GM19193 (cell line): ENCODE results near the gene HTATIP2.

Experiments
- POLR2A ChIP-seq: IDR thresholded peaks from 4 replicates; pipeline ENCODE4 v1.6.1; 2011; ENCODE audit not compliant: insufficient read depth, insufficient read length; ENCODE audit errors: extremely low read depth

HTATIP2 gene

DNA sequence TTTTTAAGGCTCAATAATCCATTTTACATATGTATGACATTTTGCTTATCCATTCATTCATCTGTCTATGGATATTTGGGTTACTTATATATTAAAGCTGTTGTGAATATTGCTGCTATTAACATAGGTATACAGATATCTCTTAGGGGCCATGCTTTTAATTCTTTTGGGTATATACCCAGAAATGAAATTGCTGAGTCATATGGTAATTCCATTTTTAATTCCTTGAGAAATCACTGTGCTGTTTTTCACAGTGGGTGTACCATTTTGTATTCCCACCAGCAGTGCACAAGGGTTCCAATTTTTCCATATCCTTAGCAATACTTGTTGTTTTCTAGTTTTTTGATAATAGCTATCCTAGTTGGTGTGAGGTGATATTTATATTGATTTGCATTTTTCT, 43.0 kb downstream of the HTATIP2 start:
- TF ChIP-seq POLR2A: no peak

DNA sequence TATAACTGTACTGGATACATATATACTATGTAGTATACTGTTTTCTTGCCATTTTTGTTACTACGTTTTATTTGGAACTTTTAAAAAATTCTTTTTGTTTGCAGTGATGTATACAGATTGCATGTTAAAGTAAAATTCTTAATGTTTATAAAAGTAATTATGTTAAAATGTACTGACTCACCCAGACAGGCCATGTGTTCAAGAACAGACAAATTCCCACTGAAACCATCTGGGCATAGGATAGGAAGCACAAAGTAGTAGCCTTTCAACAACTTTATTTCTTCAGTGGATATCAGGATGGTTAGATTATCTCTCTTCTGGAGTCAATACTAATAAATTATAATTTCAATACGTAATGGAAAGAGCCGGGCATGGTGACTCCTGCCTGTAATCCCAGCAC, 43.8 kb downstream of the HTATIP2 start:
- no peak for TF ChIP-seq POLR2A

DNA sequence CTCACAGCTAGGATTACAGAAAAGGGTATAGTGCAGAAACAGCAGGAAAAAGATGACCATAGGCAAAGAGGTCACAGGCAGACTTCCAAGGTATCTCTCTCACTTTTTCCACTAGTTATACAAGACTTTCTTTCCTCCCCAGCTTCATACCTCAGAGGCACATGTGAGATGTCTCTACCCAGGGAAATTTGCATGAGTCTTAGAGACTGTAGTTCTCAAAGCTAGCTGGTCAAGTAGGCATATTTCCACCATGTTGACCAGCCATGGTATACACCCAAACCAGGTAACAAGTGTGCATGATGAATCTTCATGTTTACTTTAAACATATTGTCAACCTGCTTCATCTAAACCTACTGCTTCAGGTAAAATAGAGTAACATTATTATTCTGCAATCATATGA, 51.9 kb downstream of the HTATIP2 start:
- no peak for TF ChIP-seq POLR2A

DNA sequence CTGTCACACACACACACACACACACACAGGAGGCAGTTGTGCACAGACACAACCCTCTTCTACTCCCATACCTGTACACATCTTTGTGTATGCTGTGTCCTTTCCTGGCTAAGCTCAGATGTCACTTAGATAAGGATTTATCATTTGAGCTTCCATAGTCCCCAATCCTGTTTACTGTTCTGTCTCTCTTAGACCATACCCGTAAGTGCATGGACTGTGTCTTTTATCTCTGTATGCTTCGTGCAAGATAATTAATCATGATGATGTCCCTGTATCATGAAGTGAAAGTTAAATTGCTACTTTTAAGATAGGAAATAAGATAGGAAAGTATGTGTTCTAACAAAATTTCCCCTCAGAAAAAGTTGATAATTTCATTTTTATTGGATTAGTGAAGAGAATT, 54.3 kb downstream of the HTATIP2 start:
- no peak for TF ChIP-seq POLR2A

DNA sequence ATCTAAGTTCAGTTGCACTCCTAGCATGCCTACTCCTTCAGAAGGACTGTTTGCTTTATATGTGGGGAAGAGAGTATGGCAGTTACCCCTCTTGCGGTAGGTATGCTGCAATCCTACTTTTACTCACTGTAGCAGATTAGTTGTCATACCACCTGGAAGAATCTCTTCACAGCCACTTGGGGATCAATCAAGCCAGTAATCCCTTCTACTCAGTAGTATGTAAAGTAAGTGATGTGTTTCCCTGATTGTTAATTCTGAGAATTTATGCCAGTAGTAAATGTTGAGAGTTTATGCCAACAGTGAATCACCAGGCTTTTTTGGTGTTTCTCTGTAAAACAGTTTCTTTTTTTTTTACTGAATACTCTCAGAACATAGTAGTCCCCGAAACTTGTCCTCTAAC, 58.4 kb downstream of the HTATIP2 start:
- no peak for TF ChIP-seq POLR2A

DNA sequence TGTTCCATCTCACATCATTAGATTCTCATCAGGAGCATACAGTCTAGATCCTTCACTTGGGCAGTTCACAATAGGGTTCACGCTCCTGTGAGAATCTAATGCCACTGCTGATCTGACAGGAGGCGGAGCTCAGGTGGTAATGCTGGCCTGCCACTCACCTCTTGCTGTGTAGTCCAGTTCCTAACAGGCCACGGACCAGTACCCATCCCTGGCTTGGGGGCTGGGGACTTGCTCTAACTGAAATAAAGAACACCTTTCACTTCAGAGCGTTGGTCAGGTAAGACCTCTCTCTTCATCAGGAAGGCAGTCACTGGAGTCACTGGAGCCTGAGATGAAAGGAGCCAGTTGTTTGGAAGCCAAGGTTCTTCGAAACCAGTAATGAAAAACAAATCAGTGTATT, 65.7 kb downstream of the HTATIP2 start:
- TF ChIP-seq POLR2A: no peak
